Measurements from ENCODE around the gene PPP2R3A.

DNA sequence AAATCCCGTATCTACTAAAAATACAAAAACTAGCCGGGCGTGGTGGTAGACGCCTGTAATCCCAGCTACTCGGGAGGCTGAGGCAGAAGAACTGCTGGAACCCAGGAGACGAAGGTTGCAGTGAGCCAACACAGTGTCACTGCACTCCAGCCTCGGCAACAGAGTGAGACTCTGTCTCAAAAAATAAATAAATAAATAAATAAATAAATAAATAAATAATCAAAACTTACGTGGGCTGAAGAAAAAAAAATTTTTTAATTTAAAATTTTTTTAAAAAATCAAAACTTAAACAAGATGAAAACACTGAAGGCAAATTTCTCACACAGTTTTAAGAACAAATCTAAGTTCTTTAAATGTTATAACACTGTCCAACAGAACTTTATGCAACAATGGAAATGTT, 216.2 kb downstream of the PPP2R3A start:
- TF ChIP-seq, protein P1, sequence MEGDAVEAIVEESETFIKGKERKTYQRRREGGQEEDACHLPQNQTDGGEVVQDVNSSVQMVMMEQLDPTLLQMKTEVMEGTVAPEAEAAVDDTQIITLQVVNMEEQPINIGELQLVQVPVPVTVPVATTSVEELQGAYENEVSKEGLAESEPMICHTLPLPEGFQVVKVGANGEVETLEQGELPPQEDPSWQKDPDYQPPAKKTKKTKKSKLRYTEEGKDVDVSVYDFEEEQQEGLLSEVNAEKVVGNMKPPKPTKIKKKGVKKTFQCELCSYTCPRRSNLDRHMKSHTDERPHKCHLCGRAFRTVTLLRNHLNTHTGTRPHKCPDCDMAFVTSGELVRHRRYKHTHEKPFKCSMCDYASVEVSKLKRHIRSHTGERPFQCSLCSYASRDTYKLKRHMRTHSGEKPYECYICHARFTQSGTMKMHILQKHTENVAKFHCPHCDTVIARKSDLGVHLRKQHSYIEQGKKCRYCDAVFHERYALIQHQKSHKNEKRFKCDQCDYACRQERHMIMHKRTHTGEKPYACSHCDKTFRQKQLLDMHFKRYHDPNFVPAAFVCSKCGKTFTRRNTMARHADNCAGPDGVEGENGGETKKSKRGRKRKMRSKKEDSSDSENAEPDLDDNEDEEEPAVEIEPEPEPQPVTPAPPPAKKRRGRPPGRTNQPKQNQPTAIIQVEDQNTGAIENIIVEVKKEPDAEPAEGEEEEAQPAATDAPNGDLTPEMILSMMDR (IDR thresholded peaks at IDR 0.05; ENCODE audit: low read length): no peak
- TF ChIP-seq EZH2 (optimal IDR thresholded peaks at IDR 0.05; ENCODE audit: low read depth, low read length): no peak
- no peak for TF ChIP-seq EZH2phosphoT487 (IDR thresholded peaks at IDR 0.05; ENCODE audit: low read length)
